Osteocyte (in vitro differentiated cells): Measurements from ENCODE around the gene FCGR1A. TPM values are rescaled to one million over a fixed set of nuclear protein-coding genes. Genes with fewer than 3 reads are reported as not detected.
"Not testable (repeated sequence)": the region's sequence is repeated elsewhere in the genome, so short reads cannot be mapped to it uniquely, and the experiment has no call there.

ENCODE experiments used
- DNase-seq: peaks from one replicate; pipeline ENCODE4 v3.0.0; 2021; ENCODE audit warnings: mixed read lengths; ENCODE audit not compliant: unreplicated experiment; ENCODE audit errors: extremely low spot score
- H3K27ac Mint-ChIP-seq: one replicate; pipeline ENCODE4 v1.8.0; 2021; ENCODE audit warnings: mild to moderate bottlenecking, mixed read lengths; ENCODE audit not compliant: unreplicated experiment
- H3K27me3 Mint-ChIP-seq: one replicate; pipeline ENCODE4 v1.8.0; 2021; ENCODE audit warnings: mixed read lengths; ENCODE audit not compliant: unreplicated experiment
- H3K36me3 Mint-ChIP-seq: one replicate; pipeline ENCODE4 v1.8.0; 2021; ENCODE audit warnings: mixed read lengths; ENCODE audit not compliant: unreplicated experiment
- H3K4me1 Mint-ChIP-seq: one replicate; pipeline ENCODE4 v1.8.0; 2021; ENCODE audit warnings: mixed read lengths; ENCODE audit not compliant: unreplicated experiment
- H3K4me3 Mint-ChIP-seq: one replicate; pipeline ENCODE4 v1.8.0; 2021; ENCODE audit warnings: mild to moderate bottlenecking, moderate library complexity, mixed read lengths; ENCODE audit not compliant: unreplicated experiment
- H3K9me3 Mint-ChIP-seq: one replicate; pipeline ENCODE4 v1.8.0; 2021; ENCODE audit warnings: mixed read lengths; ENCODE audit not compliant: unreplicated experiment
- long read RNA-seq: library from polyadenylated mRNA; unstranded; transcript quantifications from one replicate; pipeline ENCODE4 v2.0.0, GENCODE V29; 2021
- total RNA-seq: library from RNA; stranded (reverse); gene quantifications from 2 replicates; pipeline ENCODE4 v1.2.1, GENCODE V29; 2021

FCGR1A gene
- not detected in 2 replicates for total RNA-seq
- long read RNA-seq = 0 reads

DNA sequence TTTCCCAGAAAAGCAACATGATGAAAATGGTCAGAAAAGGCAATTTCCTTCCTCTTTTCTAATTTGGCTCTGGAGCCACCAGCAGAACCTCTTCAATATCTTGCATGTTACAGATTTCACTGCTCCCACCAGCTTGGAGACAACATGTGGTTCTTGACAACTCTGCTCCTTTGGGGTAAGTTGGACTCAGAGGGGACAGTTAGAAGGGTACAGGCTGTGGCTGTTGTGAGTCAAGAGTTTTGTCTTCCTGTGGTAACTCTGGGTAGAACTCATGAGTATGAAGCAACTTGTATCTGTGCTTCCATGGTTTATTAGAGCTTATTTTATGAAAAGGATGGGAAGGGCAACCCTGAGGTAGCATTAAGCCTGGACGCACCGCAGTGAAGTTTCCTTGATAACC is at the start of gene FCGR1A:
TSS of gene FCGR1A (plus strand) at position 95 of the 400 bp plus-strand sequence. CDS start at position 145, 50 bp downstream.
- H3K36me3 Mint-ChIP-seq, H3K4me3 Mint-ChIP-seq, H3K9me3 Mint-ChIP-seq, H3K4me1 Mint-ChIP-seq, DNase-seq, H3K27ac Mint-ChIP-seq, H3K27me3 Mint-ChIP-seq: not testable (repeated sequence)

DNA sequence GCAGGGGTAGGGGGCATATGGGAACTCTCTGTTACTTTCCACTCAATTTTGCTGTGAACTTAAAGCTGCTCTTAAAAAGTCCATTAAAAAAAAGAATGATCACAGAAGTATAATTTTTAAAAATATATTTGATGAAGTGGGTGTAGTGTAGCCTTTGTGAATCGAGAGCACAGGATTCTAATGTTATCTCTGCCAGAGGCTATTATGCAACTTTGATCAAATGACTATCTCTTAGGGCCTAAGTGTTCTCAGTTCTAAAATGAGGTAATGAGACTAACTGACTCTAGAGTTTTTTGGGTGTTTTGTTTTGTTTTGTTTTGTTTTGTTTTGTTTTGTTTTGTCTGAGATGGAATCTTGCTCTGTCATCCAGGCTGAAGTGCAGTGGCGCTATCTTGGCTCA is 49.7 kb upstream of the FCGR1A start:
- DNase-seq, H3K27ac Mint-ChIP-seq, H3K9me3 Mint-ChIP-seq, H3K27me3 Mint-ChIP-seq, H3K36me3 Mint-ChIP-seq, H3K4me1 Mint-ChIP-seq, H3K4me3 Mint-ChIP-seq: not testable (repeated sequence)

DNA sequence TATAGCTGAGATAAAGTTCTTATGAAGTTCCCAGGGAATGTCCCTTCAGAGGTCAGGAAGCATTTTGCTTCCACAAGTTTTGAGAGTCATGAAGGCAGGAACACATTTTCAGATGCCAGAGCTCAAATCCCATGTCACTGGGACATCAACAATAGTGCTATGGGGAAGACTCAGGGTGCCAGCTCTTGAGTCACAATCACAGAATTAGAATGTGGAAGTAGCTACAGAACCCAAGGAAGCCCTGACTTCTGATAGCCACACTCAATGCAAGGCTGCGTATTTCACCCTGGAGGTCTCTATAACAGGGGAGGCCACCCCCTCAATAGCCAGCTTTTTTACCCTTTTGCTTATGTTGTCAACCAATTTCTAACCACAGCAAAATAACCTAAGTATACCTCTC is 47.8 kb upstream of the FCGR1A start:
- DNase-seq, H3K9me3 Mint-ChIP-seq, H3K27me3 Mint-ChIP-seq, H3K27ac Mint-ChIP-seq, H3K4me3 Mint-ChIP-seq, H3K4me1 Mint-ChIP-seq, H3K36me3 Mint-ChIP-seq: not testable (repeated sequence)

DNA sequence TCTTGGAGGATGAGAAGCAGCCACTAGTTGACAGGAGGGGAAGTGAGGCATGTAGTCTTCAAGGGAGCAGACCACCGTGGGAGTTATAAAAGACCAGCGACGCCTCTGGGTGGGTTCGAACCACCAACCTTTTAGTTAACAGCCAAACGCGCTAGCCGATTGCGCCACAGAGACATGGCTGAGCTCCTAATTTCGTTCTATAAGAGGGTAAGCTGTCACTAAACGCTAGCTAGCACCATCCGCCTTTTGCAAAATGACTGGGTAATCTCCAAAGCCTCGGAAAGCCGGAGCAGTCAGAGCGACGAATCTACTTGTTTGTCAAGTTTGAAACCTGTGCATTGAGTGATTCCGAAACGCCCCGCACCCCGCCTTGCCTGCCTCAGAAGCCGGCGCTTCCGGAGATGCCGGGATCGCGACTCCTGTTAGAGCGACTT is 42.3 kb upstream of the FCGR1A start:
- DNase-seq, H3K4me1 Mint-ChIP-seq, H3K27ac Mint-ChIP-seq, H3K36me3 Mint-ChIP-seq, H3K27me3 Mint-ChIP-seq, H3K9me3 Mint-ChIP-seq, H3K4me3 Mint-ChIP-seq: not testable (repeated sequence)

DNA sequence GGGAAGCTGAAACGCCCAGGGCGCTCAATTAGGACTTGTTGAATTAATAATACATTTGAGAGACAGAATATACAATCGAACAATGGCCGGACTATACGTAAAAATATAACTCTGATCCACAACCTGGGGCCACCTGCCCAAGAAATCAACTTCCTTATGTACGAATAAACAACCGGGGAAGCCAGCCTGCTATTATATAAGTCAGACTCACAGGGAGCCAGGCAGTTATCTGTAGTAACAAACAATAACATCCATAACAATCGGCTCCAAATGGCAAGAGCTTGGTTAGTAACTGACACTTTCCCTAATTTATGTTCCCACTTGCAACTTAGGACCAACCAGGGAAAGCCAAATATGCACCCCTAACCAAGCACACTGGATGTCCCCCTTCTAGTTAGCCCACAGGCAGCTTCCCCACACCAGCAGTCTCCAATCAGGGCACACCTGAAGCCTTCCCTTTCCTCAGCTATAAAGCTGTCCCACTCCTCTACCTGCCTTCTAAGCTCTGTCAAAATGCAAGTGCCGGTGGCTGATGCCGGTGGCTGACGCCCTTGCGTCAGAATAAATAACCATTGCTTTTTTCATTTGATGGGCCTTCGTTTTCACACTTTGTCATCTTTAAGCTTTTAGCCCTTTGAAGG is 41.8 kb upstream of the FCGR1A start:
- H3K4me1 Mint-ChIP-seq, DNase-seq, H3K9me3 Mint-ChIP-seq, H3K27me3 Mint-ChIP-seq, H3K36me3 Mint-ChIP-seq, H3K27ac Mint-ChIP-seq, H3K4me3 Mint-ChIP-seq: not testable (repeated sequence)

DNA sequence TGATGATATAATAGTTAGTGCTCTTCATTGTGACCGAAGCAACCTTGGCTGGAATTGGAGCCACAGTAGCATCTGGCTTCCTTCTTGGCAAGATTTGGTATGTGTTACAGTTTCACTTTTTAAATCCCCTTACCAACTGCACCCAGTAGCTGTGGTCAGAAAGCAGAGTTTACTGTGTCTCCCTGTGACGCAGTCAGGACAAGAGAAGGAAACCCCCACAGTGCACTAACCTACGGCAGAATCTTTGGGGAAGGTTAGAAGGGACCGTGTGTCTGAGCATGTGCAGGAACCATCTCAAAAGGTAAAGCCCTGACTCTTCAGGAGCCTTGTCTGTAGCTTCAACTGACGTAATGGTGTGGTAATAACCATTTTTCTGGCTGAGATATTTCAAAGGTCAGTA is 40.6 kb upstream of the FCGR1A start:
- H3K27ac Mint-ChIP-seq = not testable (repeated sequence)

DNA sequence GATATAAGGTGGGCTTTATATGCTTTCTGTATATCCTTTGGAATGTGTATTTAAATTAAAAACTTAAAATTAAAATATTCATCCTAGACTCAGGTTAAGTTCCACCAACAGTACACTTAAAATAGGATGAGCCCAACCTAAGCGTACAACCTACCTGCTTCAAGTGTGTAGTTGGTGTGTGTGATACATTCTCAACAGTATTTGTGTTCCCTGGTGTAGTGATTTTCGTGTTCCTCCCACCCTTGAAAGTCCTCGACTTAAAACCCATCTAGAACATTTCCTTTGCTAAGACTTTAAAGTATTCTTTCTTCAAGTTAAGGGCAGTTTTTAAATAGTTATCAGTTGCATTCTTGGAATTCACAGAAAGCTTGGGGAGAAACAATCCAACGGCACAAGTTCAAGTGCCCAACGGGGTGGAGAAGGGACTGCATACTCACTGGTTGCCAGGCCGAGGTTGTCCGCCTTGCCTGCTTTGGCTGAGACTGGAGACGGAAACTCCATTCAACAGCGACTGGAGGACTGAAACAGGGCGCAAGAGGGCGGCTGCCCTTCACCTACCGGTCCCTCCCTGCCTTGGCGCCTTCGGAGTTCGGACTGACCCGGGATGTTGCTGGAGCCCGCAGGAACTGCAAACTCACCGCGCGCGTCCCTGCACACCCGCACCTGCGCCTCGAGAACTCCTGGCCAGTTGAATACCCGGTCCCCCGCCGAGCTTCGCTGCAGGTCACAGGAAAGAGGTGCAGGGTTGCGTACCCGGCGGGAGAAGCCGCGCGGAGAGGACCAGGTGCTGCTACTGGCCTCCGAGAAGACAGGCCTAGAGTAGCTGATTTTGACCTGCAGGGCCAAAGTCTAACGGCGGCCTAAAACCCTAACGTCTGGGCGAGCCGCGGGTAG is 35.8 kb upstream of the FCGR1A start:
- DNase-seq, H3K4me1 Mint-ChIP-seq, H3K4me3 Mint-ChIP-seq, H3K9me3 Mint-ChIP-seq, H3K27ac Mint-ChIP-seq, H3K36me3 Mint-ChIP-seq: not testable (repeated sequence)
- H3K27me3 Mint-ChIP-seq = peaks cover 21% of the 10 kb centered on the region

More for the DNA sequence above, 40.6 kb upstream of the FCGR1A start:
- not testable (repeated sequence) for H3K4me1 Mint-ChIP-seq, DNase-seq, H3K9me3 Mint-ChIP-seq, H3K36me3 Mint-ChIP-seq, H3K4me3 Mint-ChIP-seq
- H3K27me3 Mint-ChIP-seq = peaks cover 13% of the 10 kb centered on the region

DNA sequence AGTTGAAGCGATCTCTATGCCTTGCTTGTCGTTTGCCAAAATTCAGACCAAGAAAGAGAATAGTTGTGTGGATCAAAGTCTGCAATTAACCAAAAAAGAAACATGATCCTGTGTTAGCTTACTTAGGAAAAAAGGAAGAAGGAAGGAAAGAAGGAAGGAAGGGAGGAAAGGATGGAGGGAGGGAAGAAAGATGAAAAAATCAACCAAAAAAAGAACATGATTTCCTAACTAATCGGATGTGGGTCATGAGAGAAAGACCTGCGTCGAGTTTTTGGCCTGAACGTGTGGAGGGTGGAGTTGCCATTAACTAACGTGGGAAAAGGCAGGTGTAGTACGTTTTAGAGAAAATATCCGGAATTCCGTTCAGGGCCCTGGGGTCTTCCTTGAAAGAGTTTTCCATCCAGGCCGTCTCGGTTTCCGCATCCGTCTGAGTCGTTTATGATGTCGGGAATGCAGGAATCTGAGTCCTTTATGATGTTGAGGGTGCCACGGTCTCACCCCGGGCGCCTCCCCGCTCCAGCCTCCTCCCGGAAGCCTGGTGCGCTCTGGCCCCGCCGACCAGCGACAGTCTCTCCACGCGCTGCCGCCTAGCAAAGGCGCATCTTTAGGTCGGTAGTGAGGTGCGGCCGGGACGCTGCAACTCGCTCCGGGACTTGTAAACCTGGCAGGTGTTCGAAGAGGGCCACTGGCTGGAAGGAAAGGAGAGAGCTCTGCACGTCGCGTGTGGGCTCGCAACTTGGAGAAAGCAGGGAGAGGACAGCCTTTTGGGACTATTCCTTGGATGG is 34.9 kb upstream of the FCGR1A start:
- not testable (repeated sequence) for H3K4me1 Mint-ChIP-seq, H3K27ac Mint-ChIP-seq, H3K36me3 Mint-ChIP-seq, DNase-seq, H3K9me3 Mint-ChIP-seq, H3K4me3 Mint-ChIP-seq
- peaks cover 21% of the 10 kb centered on the region for H3K27me3 Mint-ChIP-seq

DNA sequence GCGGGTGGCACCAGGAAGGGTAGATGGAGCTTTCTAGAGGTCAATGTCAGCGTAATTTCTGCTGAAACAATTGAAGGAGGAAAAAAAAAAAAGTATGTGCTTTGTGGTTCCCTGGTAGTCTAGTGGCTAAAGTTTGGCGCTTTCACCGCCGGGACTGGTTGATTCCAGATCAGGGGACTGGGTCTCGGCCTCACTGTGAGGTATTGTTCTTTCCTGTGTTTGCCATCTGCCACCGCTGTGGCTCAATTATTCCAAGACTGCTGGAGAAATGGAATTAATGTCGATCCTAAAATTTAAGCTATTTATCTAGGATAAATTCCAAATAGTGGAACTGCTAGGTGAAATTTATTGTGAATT is 34.4 kb upstream of the FCGR1A start:
- H3K4me3 Mint-ChIP-seq, H3K4me1 Mint-ChIP-seq, H3K36me3 Mint-ChIP-seq, DNase-seq, H3K9me3 Mint-ChIP-seq, H3K27ac Mint-ChIP-seq: not testable (repeated sequence)
- peaks cover 21% of the 10 kb centered on the region for H3K27me3 Mint-ChIP-seq

DNA sequence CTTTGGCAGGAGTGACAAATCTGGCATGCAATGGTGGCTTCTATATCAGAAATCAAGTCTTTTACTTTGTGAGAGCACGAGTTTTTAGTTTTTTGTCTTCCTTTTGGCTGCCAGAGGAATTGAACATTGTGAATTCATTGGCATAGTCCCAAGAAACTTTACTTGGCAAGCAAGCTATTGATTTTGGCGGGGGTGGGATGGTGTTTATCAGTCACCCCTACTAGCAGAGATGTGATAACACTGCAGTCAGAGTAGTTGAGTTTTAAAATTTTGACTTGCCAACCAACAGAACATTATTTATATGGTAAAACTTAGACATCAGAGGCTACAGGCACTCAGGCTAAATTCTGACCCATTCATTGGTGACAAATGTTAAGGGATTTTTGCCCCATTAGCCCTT is 31.9 kb upstream of the FCGR1A start:
- H3K4me3 Mint-ChIP-seq, H3K27ac Mint-ChIP-seq, H3K9me3 Mint-ChIP-seq, DNase-seq, H3K4me1 Mint-ChIP-seq, H3K36me3 Mint-ChIP-seq: not testable (repeated sequence)
- H3K27me3 Mint-ChIP-seq = peaks cover 21% of the 10 kb centered on the region

DNA sequence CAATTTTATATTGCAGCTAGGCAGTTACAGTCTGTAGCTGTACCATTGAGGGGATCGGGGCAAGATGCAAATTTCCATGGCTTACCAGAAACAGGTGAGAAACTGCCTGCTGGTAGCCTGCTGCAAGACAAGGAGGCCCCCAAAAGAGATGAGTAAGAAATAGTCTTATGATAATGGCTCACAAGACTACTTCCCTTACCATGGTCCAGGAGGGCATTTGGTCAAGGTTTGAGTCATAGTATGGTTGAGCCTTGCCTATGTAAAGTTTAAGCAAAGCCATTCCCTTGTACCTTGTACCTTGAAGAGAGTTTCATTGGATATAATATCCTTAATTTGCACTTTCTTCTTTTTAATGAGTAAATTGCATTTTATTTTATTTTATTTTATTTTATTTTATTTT is 30.3 kb upstream of the FCGR1A start:
- DNase-seq, H3K36me3 Mint-ChIP-seq, H3K9me3 Mint-ChIP-seq, H3K27ac Mint-ChIP-seq, H3K4me3 Mint-ChIP-seq, H3K4me1 Mint-ChIP-seq: not testable (repeated sequence)
- peaks cover 12% of the 10 kb centered on the region for H3K27me3 Mint-ChIP-seq

DNA sequence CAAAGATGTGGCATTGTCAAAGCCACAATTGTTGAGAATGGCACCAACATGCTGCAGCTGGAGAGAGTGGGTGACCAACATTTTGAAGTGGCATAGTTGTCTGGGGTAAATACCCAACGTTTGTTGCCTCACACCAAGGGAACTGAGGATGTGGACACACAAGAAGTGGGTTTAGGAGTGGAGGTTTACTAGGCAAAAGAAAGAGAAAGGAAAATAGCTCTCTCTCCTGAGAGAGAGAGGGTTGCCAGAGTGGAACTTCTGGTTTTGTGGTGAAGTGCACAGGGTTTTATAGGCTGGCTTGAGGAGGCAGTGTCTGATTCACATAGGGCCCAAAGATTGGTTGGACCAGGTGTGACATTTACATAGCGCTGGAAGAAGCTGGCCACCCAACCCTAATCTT is 29.0 kb upstream of the FCGR1A start:
- H3K27ac Mint-ChIP-seq, H3K4me1 Mint-ChIP-seq, H3K4me3 Mint-ChIP-seq, H3K9me3 Mint-ChIP-seq, H3K36me3 Mint-ChIP-seq, H3K27me3 Mint-ChIP-seq, DNase-seq: not testable (repeated sequence)
